AG10803 (cell line): ENCODE data around the gene MAML3.
A peak's percentile ranks its signal among the peaks of the same experiment; 100 is the strongest.

Experiments
- DNase-seq: peaks from one replicate; pipeline ENCODE4 v3.0.0; 2010; ENCODE audit warnings: low read depth
- H3K4me3 ChIP-seq: 2 replicates; pipeline ENCODE4 v1.5.1; 2011; ENCODE audit warnings: mild to moderate bottlenecking, low read length, control low read depth
- TF ChIP-seq, protein P1 (sequence below): conservative IDR thresholded peaks from 2 replicates; pipeline ENCODE4 v1.5.1; 2011; ENCODE audit warnings: mild to moderate bottlenecking, low read length, control low read depth, inconsistent platforms

Gene MAML3

DNA sequence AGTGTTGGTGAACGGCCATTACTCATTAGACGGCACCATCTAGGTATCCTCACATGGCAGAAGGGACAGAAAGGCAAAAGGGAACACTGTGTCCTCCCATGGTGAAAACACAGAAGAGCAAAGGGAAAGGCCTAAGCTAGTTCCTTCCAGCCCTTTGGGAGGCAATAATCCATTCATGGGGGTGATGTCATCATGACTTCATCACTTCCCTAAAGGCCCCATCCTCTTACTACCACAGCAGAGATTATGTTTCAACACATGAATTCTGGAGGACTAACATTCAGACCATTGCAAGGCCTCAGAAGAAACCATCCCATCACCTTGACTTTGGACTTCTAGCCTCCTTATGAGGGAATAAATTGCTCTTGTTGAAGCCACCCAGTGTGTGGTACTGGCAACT is 250.1 kb downstream of the MAML3 start:
- no peak overlapping the region for H3K4me3 ChIP-seq
- TF ChIP-seq, protein P1, sequence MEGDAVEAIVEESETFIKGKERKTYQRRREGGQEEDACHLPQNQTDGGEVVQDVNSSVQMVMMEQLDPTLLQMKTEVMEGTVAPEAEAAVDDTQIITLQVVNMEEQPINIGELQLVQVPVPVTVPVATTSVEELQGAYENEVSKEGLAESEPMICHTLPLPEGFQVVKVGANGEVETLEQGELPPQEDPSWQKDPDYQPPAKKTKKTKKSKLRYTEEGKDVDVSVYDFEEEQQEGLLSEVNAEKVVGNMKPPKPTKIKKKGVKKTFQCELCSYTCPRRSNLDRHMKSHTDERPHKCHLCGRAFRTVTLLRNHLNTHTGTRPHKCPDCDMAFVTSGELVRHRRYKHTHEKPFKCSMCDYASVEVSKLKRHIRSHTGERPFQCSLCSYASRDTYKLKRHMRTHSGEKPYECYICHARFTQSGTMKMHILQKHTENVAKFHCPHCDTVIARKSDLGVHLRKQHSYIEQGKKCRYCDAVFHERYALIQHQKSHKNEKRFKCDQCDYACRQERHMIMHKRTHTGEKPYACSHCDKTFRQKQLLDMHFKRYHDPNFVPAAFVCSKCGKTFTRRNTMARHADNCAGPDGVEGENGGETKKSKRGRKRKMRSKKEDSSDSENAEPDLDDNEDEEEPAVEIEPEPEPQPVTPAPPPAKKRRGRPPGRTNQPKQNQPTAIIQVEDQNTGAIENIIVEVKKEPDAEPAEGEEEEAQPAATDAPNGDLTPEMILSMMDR: no peak
- DNase-seq: no peak

- TF ChIP-seq, protein P1: no peak; the same call in 1 of the 2 replicates
- H3K4me3 ChIP-seq: peak overlapping the region; percentile 48
- DNase-seq: peak; percentile 43
Measured at GRCh38 chr4:139902321-139903320, 251.4 kb downstream of the MAML3 start.

- TF ChIP-seq, protein P1: no peak
- H3K4me3 ChIP-seq: peak overlapping the region; percentile 48
- DNase-seq: peak; percentile 49
Measured at GRCh38 chr4:139901531-139902320, 252.3 kb downstream of the MAML3 start.

- H3K4me3 ChIP-seq: no peak overlapping the region
- no peak for DNase-seq
- TF ChIP-seq, protein P1: no peak
Measured at GRCh38 chr4:139900964-139901376, 253.0 kb downstream of the MAML3 start.

DNA sequence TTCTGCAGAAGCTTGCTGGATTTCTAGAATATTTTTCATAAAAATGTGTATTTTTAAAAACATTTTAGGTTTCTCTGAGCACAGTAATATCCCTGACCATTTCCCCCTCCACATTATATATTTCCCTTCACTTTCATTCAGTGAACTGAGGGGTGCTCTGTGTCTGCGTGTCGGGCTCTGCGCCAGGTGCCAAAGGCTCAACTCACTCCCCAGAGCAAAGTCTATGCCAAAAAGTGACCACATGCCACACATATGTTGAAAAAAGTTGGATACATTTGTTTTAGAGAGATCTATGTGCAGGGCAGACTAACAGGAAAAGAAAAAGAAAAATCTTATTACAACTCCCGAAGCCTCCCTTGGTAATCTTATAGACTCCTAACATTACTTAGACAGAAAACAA is 254.6 kb downstream of the MAML3 start:
- DNase-seq: no peak
- TF ChIP-seq, protein P1: no peak
- no peak overlapping the region for H3K4me3 ChIP-seq

DNA sequence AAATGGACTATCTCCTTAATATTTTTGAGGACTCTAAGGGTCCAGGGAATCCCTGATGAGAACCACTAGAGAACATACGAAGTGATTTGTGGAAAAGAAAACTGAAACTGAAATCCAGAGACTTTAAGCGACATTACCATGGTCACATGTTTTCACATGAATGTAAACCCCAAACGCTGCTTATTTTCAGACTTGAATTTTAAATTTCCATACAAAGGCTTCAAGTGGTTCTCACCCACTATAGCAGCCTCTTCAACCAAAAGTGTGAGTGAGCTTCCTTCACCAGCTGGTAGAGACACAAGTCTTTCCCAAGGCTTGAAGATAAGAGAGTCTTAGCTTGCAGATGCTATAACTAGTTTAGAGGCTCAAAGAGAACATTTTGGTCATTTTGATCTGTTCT is 255.7 kb downstream of the MAML3 start:
- TF ChIP-seq, protein P1: no peak
- DNase-seq: no peak
- H3K4me3 ChIP-seq: no peak overlapping the region
